Measurements from ENCODE around the gene SNRPN.

DNA sequence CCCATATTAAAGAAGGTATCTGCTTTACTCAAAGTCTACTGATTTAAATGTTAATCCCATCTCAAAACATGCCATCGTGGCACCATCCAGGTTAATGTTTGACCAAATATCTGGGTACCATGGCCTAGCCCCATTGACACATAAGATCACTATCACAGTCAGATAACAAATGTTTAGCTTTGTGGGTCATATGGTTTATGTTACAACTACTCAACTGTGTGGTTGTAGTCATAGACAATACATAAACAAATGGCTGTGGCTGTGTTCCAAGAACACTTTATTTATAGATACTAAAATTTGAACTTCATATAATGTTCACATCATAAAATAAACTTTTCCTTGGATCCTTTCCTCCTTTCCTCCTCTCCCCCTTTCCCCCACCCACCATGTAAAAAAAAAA, 9.8 kb upstream of the SNRPN start:
- TF ChIP-seq, protein P1, sequence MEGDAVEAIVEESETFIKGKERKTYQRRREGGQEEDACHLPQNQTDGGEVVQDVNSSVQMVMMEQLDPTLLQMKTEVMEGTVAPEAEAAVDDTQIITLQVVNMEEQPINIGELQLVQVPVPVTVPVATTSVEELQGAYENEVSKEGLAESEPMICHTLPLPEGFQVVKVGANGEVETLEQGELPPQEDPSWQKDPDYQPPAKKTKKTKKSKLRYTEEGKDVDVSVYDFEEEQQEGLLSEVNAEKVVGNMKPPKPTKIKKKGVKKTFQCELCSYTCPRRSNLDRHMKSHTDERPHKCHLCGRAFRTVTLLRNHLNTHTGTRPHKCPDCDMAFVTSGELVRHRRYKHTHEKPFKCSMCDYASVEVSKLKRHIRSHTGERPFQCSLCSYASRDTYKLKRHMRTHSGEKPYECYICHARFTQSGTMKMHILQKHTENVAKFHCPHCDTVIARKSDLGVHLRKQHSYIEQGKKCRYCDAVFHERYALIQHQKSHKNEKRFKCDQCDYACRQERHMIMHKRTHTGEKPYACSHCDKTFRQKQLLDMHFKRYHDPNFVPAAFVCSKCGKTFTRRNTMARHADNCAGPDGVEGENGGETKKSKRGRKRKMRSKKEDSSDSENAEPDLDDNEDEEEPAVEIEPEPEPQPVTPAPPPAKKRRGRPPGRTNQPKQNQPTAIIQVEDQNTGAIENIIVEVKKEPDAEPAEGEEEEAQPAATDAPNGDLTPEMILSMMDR (IDR thresholded peaks at IDR 0.05; ENCODE audit: low read depth, low read length) = no peak
- no peak for TF ChIP-seq EZH2phosphoT487 (IDR thresholded peaks at IDR 0.05; ENCODE audit: low read depth)

Data from OCI-LY3 (cell line).